Activated naive CD4-positive, alpha-beta T cell treated with anti-CD3 and anti-CD28 coated beads for 36 hours (primary cell): ENCODE results near the gene FXYD2. TPM values are rescaled to one million over a fixed set of nuclear protein-coding genes. Genes with fewer than 3 reads are reported as not detected.

Experiments
- CTCF ChIA-PET: fragments of 350-600 bp; sonication (Branson Sonifier 250); formaldehyde crosslinking; loops from one replicate; lab custom pipeline; 2021; ENCODE audit warnings: antibody characterized with exemption; lab: Charles Lee
- DNase-seq: peaks from one replicate; pipeline ENCODE4 v3.0.0-alpha.2; 2020
- H3K27ac Mint-ChIP-seq: one replicate; pipeline ENCODE4 v1.8.0; 2021; ENCODE audit warnings: mild to moderate bottlenecking, mixed read lengths
- H3K27me3 Mint-ChIP-seq: one replicate; pipeline ENCODE4 v1.8.0; 2021; ENCODE audit warnings: low read depth, mixed read lengths
- H3K36me3 Mint-ChIP-seq: one replicate; pipeline ENCODE4 v1.8.0; 2021; ENCODE audit warnings: low read depth, mixed read lengths
- H3K4me1 Mint-ChIP-seq: one replicate; pipeline ENCODE4 v1.8.0; 2021; ENCODE audit warnings: low read depth, mixed read lengths
- H3K4me3 Mint-ChIP-seq: one replicate; pipeline ENCODE4 v1.8.0; 2021; ENCODE audit warnings: mild to moderate bottlenecking, moderate library complexity, mixed read lengths
- H3K9me3 Mint-ChIP-seq: one replicate; pipeline ENCODE4 v1.8.0; 2021; ENCODE audit warnings: mixed read lengths
- intact Hi-C: fragments of 100-400 bp; cut with micrococcal nuclease; formaldehyde crosslinking; loops from one replicate; pipeline ENCODE4 v1.15.1; 2023
- total RNA-seq, 2 experiments: library from RNA; stranded (reverse); gene quantifications; one replicate each; pipeline ENCODE4 v1.2.3, GENCODE V29; 2021

FXYD2 gene
- total RNA-seq, 2 experiments from 2014 or later, result 1.1 TPM; not detected in 1

DNA sequence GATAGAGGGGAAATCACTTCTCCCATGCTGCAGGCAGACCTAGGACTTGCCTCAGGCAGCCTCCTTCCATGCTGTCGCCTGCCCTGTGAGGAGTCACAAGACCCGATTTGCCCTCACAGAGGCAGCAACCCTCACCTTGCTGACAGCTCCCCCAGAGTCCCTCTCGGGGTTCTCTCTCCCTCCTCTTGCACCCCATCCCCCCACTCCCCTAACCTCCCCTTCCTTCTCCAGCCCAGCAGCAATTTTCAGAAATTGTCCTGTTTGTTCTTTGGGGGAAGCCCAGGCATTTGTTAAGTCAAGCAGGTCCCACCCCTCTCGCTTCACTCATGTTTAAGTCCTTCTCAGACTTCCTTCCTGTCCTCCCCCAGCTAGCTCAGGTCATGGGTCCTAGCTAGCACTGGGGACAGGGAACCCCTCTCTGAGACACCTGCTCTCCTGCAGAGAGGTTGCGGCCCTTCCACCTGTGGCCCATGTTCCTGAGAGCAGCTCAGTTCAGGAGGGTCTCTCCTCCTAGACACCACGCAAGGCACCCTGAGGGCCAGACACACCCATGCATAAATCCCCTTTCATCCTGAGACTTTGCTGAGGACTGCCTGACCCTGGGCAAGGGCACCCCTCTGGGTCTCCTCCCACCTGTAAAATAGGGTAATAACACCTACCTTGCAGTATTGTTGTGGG lies 6.3 kb upstream of the FXYD2 start:
- DNase-seq, result peak; percentile 48
- Mint-ChIP-seq H3K27me3 (no peaks in the 10 kb centered on the region), H3K4me1 (peaks cover 42% of the 10 kb centered on the region), H3K27ac (peak overlapping the region; percentile 38), H3K4me3 (no peak overlapping the region), H3K36me3 (no peaks in the 10 kb centered on the region), H3K9me3 (no peaks in the 10 kb centered on the region)
- CTCF ChIA-PET, result interaction anchor here (0.6 to 3.1 kb wide), 5 partner anchors 13 to 223 kb away, joined by 3 to 14 read pairs (median 4); no protein-coding TSS in a partner anchor
- intact Hi-C loops, result no loop called here

DNA sequence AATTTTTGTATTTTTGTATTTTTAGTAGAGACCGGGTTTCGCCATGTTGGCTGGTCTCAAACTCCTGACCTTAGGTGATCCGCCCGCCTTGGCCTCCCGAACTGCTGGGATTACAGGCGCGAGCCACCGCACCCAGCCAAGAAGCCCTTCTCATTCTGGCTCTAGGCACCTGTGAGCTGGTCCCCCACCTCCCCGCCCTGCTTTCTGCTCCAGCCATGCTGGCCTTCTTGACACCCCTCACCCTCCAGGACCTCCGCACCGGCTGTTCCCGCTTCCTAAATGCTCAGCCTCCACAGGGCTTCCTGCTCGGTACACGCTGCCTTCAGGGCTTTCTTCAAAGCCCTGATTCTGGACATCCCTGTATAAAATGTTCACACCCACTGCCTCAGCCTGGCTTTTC lies 5.5 kb upstream of the FXYD2 start:
- no peak for DNase-seq

DNA sequence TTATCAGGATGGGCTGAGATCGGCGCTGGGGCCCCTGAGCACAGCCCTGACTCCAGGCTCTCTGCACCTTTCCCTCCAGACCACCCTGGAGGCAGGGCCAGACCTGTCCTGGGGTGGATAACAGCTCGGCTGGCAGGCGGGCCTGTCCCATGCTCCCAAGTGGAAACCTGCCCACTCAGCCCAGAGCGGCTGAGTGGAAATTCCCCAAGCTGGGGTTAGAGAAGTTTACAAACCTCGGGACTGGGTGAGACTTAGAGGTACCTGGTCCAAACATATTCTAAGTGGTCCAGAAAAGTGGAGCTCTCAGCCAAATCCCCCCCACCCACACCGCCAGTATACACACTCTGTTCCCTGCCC lies 4.8 kb upstream of the FXYD2 start:
- intact Hi-C loops, result no loop called here
- Mint-ChIP-seq H3K27me3 (no peaks in the 10 kb centered on the region), H3K4me3 (no peak overlapping the region), H3K4me1 (peaks cover 45% of the 10 kb centered on the region), H3K27ac (no peak overlapping the region), H3K9me3 (no peaks in the 10 kb centered on the region), H3K36me3 (no peaks in the 10 kb centered on the region)
- DNase-seq, result peak; percentile 8
- CTCF ChIA-PET, result interaction anchor here (0.7 to 3.0 kb wide), 3 partner anchors 14 to 224 kb away, joined by 3 to 17 read pairs (median 5); no protein-coding TSS in a partner anchor

More for the DNA sequence above, 5.5 kb upstream of the FXYD2 start:
- CTCF ChIA-PET, result interaction anchor here (0.7 to 3.1 kb wide), 6 partner anchors 13 to 223 kb away, joined by 3 to 17 read pairs (median 4); no protein-coding TSS in a partner anchor
- H3K36me3 Mint-ChIP-seq, result no peaks in the 10 kb centered on the region
- H3K4me1 Mint-ChIP-seq, result peaks cover 42% of the 10 kb centered on the region
- intact Hi-C loops, result no loop called here
- no peaks in the 10 kb centered on the region for H3K9me3 Mint-ChIP-seq
- H3K4me3 Mint-ChIP-seq, result no peak overlapping the region
- H3K27me3 Mint-ChIP-seq, result no peaks in the 10 kb centered on the region
- no peak overlapping the region for H3K27ac Mint-ChIP-seq

- Mint-ChIP-seq H3K36me3 (no peaks in the 10 kb centered on the region), H3K9me3 (no peaks in the 10 kb centered on the region), H3K4me3 (no peak overlapping the region), H3K4me1 (peaks cover 50% of the 10 kb centered on the region), H3K27ac (peak overlapping the region; percentile 46), H3K27me3 (no peaks in the 10 kb centered on the region)
- peak; percentile 92 for DNase-seq
- CTCF ChIA-PET, result interaction anchor here (1.0 to 3.0 kb wide), 7 partner anchors 9 to 224 kb away, joined by 3 to 17 read pairs (median 5); no protein-coding TSS in a partner anchor
- intact Hi-C loops, result loop anchor here (1.0 kb wide), 1 partner anchor 13 kb away; no protein-coding TSS in a partner anchor
These were observed 4.2 kb upstream of the FXYD2 start for GRCh38 chr11:117828611-117829368.

DNA sequence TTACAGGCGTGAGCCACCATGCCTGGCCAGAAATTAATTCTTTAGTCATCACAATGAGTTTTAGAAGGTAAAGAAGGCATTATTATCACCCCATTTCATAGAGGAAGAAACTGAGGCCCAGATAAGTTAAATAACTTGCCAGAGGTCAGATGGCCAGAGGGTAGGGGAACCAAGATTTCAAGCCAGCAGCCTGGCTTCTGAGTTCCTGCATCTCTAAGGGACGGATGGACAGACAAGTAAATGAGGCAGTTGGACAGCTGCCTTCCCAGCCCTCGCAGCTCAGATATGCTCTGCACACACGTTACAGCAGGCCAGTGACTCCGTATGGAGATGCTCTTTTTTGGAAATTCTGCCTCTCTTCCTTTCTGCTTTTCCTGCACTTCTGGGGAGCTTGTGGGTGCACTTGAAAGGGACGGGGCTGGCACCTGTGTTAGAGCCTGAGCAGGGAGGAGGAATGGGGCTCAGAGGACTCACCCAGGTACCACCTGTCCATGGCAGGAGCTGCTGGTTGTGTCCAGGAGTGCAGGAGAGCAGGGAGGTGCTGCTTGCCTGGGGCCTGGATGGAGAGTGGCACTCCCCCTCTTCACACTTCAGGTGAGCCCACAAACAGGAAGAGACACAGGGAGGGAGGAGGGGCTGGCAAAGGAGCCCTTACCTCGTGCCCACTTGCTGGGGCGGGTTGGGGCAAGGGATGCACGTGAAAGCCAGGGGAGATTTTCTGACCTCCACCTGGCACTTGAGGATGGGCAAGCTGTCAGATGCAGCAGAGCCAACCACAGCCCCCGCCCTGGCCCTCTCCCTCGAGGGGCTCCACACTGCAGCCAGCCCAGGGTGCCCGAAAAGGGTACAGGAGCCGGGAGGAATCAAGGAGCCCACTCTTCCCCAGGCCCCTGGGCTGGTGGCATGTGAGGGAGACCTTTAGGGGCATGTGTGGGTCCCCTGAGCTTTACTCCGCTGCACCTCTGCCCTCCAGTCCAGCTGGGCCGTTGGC lies 3.3 kb upstream of the FXYD2 start:
- Mint-ChIP-seq H3K27ac (no peak overlapping the region), H3K27me3 (no peaks in the 10 kb centered on the region), H3K4me3 (no peak overlapping the region), H3K36me3 (no peaks in the 10 kb centered on the region), H3K9me3 (no peaks in the 10 kb centered on the region), H3K4me1 (peaks cover 60% of the 10 kb centered on the region)
- peak; percentile 31 for DNase-seq
- CTCF ChIA-PET, result interaction anchor here (0.8 to 3.0 kb wide), 9 partner anchors 8 to 225 kb away, joined by 3 to 17 read pairs (median 5); no protein-coding TSS in a partner anchor
- intact Hi-C loops, result loop anchor here (1.0 kb wide), 1 partner anchor 13 kb away; no protein-coding TSS in a partner anchor

- Mint-ChIP-seq H3K27me3 (no peaks in the 10 kb centered on the region), H3K4me1 (peaks cover 66% of the 10 kb centered on the region), H3K27ac (no peak overlapping the region), H3K36me3 (no peaks in the 10 kb centered on the region), H3K4me3 (no peak overlapping the region), H3K9me3 (no peaks in the 10 kb centered on the region)
- DNase-seq, result no peak
- CTCF ChIA-PET, result interaction anchor here (0.8 to 13.2 kb wide), 6 partner anchors 12 to 226 kb away, joined by 4 to 258 read pairs (median 8); no protein-coding TSS in a partner anchor
- intact Hi-C loops, result no loop called here
These were observed 2.3 kb upstream of the FXYD2 start for GRCh38 chr11:117826832-117827231.

- no peaks in the 10 kb centered on the region for H3K27me3 Mint-ChIP-seq
These were observed 1.6 kb upstream of the FXYD2 start for GRCh38 chr11:117826190-117826570.

GRCh38 chr11:117825538-117826189 lies 1.1 kb upstream of the FXYD2 start:
- H3K27me3 Mint-ChIP-seq, result no peaks in the 10 kb centered on the region
- H3K4me3 Mint-ChIP-seq, result no peak overlapping the region
- H3K4me1 Mint-ChIP-seq, result peaks cover 59% of the 10 kb centered on the region
- CTCF ChIA-PET, result interaction anchor here (3.6 to 13.2 kb wide), 3 partner anchors 20 to 227 kb away, joined by 30 to 258 read pairs (median 69); no protein-coding TSS in a partner anchor
- intact Hi-C loops, result no loop called here
- no peaks in the 10 kb centered on the region for H3K9me3 Mint-ChIP-seq
- no peaks in the 10 kb centered on the region for H3K36me3 Mint-ChIP-seq
- peak; percentile 6 for DNase-seq
- H3K27ac Mint-ChIP-seq, result no peak overlapping the region

More at GRCh38 chr11:117826190-117826570, 1.6 kb upstream of the FXYD2 start:
- CTCF ChIA-PET, result interaction anchor here (13.2 kb wide), 1 partner anchor 20 kb away, joined by 258 read pairs; no protein-coding TSS in a partner anchor
- DNase-seq, result no peak
- Mint-ChIP-seq H3K4me3 (no peak overlapping the region), H3K36me3 (no peaks in the 10 kb centered on the region), H3K4me1 (peaks cover 64% of the 10 kb centered on the region), H3K9me3 (no peaks in the 10 kb centered on the region), H3K27ac (no peak overlapping the region)
- intact Hi-C loops, result no loop called here

DNA sequence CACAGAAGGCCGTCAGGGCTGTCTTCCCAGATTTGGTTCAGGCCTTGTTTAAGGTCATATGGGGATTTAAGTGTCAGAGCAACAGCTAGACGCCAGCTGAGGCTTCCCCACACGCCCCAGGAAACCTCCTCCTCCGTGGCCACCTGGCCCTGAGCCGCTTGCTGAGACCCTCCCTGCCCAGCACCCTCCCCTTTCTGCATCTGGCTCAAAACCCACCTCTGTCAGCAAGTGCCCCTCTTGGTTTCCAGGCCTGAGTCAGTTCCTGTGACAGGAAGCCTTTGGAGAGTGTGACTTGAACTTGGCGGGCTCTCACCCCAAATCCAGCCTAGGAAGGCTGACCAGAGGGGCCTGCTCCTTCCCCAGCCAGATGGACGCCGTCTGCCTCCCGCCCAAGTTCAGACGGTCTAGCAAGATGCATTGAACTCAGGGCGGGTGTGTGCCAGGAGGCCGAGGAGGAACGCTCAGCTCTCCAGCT lies 561 bp downstream of the FXYD2 start:
- Mint-ChIP-seq H3K9me3 (no peaks in the 10 kb centered on the region), H3K36me3 (no peaks in the 10 kb centered on the region), H3K4me1 (peaks cover 45% of the 10 kb centered on the region), H3K27ac (peak overlapping the region; percentile 65), H3K4me3 (no peak overlapping the region), H3K27me3 (no peaks in the 10 kb centered on the region)
- intact Hi-C loops, result loop anchor here (1.0 to 5.0 kb wide), 7 partner anchors 15 to 348 kb away; partner anchors contain the start of gene IL10RA
- peak; percentile 31 for DNase-seq
- CTCF ChIA-PET, result interaction anchor here (0.8 to 13.2 kb wide), 8 partner anchors 9 to 228 kb away, joined by 4 to 258 read pairs (median 8); no protein-coding TSS in a partner anchor

- peak; percentile 70 for DNase-seq
- H3K4me3 Mint-ChIP-seq, result no peak overlapping the region
- no peaks in the 10 kb centered on the region for H3K36me3 Mint-ChIP-seq
- no peaks in the 10 kb centered on the region for H3K27me3 Mint-ChIP-seq
- intact Hi-C loops, result loop anchor here (1.0 to 5.0 kb wide), 7 partner anchors 15 to 349 kb away; partner anchors contain the start of gene IL10RA
- H3K27ac Mint-ChIP-seq, result peak overlapping the region; percentile 28
- peaks cover 47% of the 10 kb centered on the region for H3K4me1 Mint-ChIP-seq
- no peaks in the 10 kb centered on the region for H3K9me3 Mint-ChIP-seq
- CTCF ChIA-PET, result interaction anchor here (0.8 to 13.2 kb wide), 12 partner anchors 8 to 398 kb away, joined by 3 to 258 read pairs (median 6); no protein-coding TSS in a partner anchor
These were observed 1.1 kb downstream of the FXYD2 start for GRCh38 chr11:117823294-117823945.
